HG03066 (cell line): Measurements from ENCODE around the gene PTPRM.

Experiments
- ATAC-seq: cut with Tn5 transposase; IDR thresholded peaks from one replicate; pipeline ENCODE4 v1.9.1; 2021; ENCODE audit warnings: low read depth; ENCODE audit not compliant: unreplicated experiment

The PTPRM gene

DNA sequence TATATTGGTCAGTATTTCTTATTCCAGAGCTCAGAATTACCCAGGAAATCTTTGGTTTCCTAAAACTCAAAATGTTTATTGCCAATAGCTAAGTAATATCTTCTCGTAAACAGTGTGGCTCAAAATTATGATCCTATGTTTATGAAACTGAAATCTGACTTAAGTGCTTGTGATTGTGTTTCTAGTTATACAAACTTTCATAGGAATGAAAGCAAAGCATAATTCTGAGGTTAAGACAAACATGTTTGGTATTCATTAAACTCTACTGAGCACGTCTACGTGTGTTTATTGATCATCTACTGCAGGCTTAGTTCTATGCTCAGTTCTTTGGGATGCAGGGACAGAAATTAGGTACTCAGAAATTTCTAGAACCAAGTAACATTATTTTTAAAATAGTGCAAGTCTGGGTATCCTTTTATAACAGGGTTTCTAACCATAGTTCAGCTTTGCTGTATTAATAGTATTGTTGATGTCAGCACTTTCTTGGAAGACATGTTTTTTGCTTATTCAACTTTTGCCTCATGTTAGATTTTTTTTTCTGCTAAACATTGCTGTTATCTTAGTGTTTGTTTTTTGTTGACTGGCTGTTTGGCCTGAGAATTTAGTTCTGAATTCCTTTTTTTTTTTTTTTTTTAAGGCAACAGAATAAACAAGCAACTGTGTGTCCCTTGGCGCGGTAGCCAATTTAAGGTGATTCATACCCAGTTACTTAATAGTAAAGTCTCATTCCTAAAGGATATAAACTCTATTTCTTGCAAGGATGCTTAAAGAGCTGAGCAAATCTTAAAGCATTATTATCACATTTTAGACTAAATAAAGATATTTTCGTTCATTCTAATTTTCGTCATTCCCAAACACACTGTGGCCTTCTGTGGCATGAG, 31.3 kb downstream of the PTPRM start:
- no peak for ATAC-seq

DNA sequence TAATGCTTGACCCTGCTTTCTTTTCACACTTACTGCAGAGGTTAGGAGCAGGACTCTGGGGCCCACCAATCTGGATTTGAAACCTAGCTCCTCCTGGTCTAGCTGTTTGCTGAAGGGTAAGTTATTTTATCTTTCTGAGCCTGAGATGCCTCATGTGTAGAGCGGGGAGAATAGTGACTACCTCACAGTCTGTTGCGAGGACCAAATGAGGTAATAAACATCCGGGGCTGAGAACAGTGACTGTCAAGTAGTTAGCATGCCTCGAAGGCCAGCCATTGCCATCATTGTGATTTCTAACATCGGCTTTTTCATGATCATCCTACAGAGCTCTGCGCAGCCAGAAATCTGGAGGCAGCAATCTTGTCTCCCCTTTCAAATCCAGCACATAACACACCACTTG, 32.9 kb downstream of the PTPRM start:
- no peak for ATAC-seq

DNA sequence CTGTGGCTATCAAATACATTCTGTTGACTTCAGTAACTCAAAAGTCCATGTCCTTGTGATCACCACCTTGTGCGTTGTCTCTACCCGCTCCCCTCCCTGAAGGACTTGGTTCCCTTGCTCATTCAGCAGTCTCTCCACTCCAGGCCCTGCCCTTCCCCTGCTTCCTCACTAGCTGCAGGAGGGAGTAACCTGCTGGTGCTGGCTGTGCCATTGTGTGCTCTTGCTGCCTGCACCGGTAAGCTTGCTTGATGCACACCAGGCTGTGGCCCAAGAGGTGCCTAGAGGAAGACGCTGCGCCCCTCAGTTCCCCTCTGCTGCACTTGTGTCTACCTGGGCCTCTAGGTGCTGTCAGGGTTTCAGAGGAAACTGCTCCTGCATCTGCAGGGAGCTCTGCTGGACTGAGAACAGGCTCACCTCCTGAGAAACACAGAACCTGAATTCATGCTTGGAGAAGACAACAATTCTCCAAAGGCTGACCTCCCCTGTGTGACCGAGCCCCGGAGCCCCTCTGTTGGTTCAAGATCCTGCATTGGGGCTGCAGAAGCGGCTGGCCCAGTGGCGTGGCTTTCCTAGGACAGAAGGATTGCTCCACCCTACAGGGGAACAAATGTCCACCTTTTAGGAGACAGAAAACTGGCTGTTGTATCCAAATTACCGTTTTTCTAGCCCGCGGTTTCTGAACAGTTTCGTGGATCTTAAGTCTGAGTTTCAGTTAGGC, 33.6 kb downstream of the PTPRM start:
- no peak for ATAC-seq

DNA sequence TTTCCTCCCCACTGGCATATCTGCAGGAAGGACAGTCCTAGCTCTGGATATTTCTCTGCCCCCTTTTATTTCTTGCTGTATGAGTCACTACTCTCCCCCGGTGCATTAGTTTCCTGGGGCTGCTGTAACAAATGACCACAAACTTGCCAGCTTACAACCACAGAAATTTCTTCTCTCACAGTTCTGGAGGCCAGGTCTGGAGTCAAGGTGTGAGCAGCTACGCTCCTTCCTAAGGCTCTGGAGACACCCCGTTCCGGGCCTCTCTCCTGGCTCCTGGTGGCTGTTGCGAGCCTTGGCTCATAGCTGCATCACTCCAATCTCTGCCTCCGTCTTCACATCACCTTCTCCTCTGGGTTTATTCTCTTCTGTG, 34.1 kb downstream of the PTPRM start:
- ATAC-seq, result no peak

DNA sequence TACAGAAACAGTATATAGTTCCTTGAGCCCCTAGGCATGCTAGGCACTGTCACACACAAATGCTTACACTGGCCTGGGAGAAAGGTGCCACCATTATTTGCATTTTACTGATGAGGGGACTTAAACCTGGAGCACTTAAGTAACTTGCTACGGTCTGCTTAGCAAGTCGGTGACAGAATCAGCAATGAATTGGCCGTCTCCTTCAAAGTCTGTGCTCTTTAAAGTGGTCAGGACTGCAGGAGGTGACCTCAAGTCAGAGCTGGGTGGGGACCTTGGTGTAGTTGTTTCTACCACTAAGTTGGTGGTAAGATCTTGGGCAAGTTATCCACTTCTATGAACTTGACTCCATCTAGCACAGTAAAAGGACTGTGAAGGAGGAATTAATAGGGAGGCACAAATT, 34.8 kb downstream of the PTPRM start:
- ATAC-seq, result no peak

DNA sequence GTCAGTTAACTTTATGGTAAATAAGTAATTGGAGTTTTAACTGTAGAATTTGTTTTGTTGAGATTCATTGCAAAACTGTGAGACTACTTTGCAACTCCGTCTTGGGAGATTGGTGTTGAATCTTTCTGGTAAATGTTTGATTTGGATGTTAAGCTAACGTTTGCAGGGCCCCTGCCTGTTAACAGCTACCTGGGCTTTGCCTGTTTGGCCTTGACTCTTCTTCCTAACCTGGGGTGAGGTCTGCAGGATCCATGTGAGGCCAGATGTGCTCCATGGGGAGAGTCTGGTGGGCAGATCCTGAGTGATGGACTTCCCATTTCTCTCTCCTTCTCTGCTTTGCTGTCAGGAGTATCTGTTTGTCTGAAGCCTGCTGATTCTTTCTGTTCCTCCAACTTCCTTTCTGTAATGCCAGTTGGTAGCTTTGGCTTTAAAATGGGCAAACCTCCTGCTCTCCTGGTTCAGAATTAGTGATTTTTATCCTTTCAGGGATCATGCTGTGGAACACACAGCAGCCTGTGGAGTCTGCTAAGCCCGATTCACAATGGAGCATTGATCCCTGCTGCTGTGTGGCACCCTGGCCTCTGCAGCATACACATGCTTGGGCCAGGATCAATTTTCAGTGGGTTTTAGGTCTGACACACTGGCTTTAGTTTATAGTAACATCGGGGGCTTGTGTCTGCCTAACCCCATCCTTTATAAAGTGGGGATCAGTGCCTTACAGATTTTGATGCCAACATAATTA, 36.3 kb downstream of the PTPRM start:
- no peak for ATAC-seq

DNA sequence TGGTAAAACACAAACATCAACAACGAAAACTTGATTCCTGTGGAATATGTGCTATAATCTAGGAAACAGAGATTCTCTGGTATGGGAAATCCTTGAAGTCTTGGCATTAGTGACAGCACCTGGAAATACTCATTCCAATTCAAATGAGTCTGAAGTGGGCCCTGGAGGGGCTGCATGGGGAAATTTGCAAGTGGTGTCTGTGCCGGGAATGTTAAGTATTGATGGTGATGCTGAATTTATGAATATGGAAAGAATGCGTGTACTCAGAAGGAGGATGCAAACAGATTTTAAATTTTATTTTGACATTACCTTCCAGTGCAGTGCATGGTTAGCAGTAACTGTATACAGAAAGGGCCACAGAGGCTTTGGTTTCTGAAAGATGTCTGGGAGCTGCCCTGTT, 37.2 kb downstream of the PTPRM start:
- no peak for ATAC-seq

DNA sequence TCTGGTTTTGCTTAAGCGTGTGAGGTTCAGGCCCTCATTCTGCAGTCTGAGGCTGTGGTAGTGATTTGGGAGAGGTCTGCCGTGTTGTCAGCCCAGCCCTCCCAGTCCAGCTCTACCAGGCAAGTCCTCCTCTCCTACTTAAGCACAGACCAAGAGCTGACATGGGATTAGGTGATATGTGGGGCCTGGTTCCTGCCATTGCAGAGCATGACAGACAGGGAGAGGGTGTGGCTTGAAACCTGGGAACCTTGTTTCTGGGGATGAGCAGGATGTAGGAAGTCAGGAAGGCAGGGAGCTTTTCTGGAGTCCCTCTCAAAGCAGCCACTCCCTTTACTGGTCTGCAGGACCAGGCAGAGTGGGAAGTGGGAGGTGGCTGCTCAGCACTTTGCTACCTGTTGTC, 38.6 kb downstream of the PTPRM start:
- ATAC-seq, result no peak

DNA sequence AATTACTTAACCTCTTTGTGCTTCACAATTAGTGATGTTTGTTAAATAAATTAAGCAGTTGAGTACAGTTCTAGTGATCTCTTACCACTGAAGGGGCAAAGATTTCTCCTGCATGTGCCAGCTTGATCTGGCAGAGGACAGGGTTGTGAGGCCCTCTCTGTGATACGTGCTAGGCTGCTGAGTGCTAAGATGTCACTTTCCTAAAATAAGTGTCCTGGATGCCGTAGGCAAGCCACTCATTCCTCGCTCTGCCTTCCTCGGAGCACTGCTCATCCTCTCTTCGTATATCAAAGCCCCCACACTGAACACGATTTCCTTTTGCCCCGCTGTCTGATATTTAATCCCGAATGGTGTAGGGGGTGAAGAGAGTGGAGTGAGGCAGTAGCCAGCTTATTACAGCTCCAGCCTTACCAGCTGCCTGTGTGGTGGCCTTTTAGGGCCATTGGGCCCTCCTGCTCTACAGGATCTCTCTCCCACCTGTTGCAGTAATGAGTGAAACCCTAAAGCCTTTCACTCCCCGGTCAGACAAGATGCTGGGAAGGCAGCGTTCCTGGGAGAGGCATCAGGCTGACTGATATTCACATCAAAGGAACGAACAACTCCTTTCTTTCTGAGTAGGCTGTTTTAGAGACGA, 40.5 kb downstream of the PTPRM start:
- ATAC-seq, result no peak

DNA sequence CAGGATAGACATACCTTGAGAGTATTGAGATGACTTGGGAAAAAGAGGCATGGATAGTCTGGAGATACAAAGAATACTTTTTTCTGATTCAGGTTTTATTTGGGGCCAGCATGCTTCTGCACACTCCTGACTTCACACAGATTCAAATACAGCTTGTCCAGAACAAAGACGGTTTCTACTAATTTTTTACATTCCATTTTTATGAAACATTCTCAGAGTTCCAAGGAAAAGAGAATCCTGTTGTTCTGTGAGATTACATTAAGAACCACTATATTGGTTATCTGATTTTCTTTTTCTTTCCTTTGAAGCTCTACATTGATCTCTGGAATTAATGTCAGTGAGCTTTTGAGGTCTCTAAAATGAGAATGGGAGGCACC, 41.0 kb downstream of the PTPRM start:
- ATAC-seq, result no peak

DNA sequence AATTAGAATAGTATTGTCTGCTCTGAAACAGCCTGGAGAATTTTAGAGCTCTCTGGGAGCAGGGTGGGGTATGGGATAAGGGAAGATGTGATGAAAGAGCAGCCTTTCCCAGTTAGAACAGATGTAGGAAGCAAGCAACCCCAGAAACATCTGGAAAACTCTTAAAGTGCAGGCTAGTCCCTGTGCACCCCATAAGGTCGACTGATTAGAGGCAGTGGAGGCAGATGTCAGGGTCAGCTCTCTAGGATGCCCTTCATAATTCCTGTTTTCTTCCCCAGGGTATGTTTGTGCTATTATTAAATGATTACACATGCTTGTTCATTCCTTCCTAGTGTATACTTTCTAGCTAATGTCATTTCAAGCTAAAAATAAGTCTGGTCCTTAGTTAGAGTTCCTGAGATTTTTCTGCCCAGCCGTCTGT, 41.7 kb downstream of the PTPRM start:
- ATAC-seq, result no peak

DNA sequence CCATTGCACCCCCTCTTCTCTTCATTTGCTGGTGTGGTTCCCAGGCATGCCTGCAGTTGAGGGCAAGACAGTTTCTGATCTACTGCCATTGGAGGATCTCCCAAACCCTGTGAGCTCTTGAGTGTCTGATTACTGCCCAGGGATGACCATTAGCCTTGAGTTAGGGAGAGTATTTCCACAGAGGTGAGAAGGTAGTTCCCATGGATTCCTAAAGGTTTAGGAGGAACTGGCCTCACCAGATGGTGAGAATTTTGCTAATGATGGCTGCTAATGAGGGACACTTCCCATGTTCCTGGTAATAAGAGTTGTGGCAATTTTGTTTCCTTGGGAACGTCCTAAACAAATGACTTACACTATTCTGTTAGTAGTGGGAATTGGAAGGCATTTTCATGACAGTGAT, 42.5 kb downstream of the PTPRM start:
- ATAC-seq, result no peak

DNA sequence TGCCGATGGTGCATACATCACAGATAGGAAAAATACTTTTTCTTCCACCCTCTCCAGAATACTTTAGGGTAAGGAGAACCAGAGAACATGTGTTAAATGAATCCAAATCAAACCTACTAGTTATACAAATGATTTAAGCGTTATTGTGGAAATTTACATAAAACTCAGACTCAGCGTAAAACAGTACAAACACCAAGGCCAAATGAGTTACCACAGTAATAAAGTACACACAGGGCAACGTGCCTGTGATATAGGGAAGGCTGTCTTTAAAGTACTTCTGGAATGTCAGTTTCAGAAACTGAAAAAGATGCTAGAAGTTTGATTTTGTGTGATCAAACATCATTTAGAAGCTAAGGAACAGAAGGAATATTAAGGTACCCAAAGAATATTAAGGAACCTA, 46.9 kb downstream of the PTPRM start:
- no peak for ATAC-seq

DNA sequence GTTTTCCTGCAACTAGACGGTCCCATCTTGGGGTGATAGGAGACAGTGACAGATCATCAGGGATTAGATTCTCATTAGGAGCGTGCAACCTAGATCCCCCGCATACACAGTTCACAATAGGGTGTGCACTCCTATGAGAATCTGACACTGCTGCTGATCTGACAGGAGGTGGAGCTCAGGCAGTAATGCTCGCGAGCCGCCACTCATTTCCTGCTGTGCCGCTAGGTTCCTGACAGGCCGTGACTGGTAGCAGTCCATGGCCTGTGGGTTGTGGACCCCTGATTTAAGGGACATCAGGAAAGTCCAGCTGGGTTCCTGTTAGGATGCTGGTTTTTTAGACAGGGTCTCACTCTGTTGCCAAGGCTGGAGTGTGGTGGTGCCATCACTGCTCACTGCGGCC, 48.7 kb downstream of the PTPRM start:
- ATAC-seq, result no peak

DNA sequence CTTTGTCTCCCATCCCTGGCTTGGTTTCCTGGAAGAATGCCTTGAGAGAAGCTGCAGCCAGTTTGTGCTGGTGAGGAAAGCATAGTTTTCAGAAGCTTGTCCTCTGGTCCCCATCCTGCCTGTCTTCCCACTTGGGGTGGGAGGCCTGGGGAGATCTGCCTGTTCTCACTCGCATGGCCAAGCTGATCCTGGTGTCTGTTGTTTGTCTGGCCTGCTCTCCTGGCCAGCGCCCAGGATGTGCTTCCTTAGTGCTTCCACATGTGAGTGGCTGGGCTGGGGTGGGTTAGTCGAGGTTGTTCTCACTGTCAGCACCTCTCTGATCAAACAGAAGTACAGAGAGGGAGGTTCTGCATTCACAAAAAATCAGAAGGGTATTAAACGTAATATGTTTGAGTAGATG, 49.5 kb downstream of the PTPRM start:
- no peak for ATAC-seq

DNA sequence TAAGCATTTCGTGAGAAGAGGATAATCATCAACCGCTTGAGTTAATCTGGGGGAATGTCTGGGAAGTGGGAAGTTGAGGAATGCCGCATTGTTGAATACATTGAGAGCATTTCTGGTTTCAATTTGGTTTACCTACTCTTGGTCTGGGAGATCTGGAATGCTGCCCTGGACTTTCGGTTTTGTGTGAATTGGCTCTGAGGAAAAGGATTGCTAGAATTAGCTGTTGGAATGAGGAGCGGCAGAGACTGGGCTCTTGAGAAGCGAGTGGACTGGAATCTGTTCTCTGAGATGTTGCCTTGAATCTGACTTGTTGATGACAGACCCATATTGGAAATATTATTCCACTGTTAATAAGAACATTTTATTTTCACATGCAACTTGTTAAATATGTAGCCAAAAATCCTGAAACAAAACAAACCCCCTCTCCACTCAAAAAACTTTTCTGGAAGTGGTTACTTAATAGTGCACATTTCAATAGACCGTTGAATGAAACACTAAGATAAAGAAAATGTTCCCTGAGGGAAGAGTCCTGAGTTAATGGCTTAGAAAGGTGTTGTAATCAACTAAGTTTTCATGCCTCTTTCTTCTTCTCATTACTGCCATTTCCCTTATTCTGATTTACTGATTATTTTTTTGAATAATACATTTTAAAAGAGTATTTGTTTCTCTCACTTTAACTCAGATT, 50.8 kb downstream of the PTPRM start:
- ATAC-seq, result no peak

DNA sequence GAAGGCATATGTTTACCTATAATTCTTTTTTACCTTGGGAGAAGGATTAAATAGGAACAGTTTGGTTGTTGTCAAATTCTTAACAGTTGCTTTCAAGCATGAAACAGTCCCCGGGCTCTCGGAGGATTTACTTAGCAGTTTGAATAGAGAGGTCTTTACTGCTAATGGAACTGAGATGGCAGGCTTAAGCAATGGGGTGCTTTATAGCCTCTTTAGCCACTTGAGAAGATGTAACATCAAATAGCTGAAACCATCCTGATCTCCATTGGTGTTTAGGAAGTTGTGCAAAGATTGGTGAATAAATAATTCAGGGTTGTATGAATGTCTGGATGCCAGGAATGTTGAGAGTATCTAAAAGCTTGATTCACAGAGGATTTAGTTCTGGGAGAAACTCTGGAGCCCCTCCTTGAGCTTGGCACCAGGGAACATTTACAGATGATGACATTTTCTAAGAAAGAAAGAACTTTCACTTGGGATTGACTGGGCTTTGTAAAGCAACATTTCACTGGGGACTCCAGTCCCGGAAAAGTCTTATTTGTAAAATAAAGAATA, 51.9 kb downstream of the PTPRM start:
- ATAC-seq, result no peak

DNA sequence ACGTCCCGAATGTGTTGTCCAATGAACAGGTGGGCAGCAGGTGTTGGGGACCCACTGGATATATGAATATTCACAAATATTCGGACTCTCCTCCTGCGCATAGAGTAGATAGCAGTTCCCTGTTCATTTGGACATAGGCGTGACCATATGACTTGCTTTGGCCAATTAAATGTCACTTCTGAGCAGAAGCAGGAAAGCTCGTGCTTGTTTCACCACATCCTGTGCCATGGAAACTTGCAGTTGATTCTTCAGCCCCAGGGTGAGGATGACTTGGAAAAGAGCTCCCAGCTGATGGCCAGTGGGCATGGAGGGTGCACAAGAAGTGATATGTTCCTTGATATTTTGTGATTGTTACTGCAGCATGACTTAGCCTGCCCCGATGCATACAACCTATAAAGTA, 52.6 kb downstream of the PTPRM start:
- no peak for ATAC-seq

DNA sequence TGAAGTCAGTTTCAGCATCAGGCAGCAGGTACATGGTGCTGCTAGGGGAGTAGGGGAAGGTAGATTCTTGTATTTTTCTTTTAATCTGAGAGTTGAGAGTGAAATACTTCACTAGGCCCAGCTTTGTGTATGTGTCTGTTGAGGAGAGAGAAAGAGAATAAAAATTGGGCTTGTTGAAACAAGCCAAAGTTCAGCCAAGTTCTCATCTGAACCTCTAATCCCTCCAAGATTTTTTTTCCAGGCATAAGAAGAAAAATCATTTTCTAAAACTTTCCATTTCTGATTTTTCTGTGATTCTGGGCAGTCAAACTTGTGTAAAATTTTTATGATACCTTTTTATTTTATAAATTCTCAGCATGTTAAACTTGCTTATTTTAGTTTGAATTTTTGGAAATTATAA, 55.6 kb downstream of the PTPRM start:
- ATAC-seq, result no peak

DNA sequence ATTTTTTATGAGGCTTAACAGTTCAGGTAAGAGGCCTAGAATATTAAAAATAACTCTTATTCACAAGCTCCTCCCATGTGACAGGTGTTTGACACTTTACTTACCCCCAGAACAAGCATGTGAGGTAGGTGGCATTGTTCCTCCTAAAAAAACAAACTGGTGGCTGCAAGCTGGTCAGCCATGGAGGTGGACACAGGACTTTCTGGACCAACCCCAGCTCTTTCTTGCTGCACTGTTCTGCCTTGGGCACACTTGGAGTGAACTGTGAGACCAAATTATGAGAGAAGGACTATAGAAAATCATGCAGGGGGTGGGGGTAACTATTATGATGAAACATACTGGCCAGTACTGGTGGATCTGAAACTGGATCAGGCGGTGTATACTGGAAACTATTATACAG, 56.6 kb downstream of the PTPRM start:
- no peak for ATAC-seq
